Hematopoietic multipotent progenitor cell treated with erythropoietin and hydrocortisone succinate and interleukin-3 and kit ligand, for 15 days (in vitro differentiated cells): Measurements from ENCODE around the gene RNF114.
A peak's percentile ranks its signal among the peaks of the same experiment; 100 is the strongest.
"Not testable (repeated sequence)": the region's sequence is repeated elsewhere in the genome, so short reads cannot be mapped to it uniquely, and the experiment has no call there.

ENCODE experiments used
- DNase-seq: peaks from one replicate; pipeline ENCODE4 v3.0.0-alpha.2; 2015; ENCODE audit warnings: low spot score

Gene RNF114, protein sequence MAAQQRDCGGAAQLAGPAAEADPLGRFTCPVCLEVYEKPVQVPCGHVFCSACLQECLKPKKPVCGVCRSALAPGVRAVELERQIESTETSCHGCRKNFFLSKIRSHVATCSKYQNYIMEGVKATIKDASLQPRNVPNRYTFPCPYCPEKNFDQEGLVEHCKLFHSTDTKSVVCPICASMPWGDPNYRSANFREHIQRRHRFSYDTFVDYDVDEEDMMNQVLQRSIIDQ

DNA sequence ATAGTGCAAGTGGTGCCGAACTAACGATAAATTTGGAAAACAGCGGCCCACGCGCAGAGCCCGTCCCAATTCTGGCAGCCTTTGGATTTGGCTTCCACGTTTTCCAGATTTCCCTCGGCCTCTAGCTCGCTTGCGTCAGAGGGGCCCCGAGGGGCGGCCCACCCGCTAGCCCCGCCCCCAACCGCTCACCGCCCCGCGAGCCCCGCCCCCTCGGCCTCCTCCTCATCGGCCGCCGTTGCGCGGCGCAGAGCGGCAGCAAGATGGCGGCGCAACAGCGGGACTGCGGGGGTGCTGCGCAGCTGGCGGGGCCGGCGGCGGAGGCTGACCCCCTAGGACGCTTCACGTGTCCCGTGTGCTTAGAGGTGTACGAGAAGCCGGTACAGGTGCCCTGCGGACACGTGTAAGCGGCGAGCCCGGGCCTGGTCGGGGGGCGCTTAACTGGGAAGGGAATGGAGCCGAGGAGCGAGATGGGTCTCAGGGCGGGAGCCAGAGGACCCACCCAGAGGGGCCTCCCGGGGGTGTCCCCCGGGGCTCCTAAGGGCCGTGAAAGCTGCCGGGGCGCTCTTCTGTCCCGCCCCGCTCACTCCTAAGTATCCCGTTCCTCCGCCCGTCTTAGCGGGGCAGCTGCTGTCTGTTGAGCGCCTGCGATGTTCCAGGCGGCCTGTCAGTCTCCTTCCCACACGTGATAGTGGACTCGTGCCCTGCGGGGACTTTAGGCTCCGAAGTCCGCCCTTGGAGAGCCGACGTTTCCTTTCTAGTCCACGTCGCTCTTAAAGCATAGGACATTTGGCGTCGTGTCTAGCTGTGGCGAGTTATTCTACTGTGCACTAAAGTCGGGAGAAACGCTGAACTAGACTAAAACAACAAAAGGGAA, at the start of gene RNF114:
Gene RNF114, plus strand, starts transcription at position 245 of the 874 bp plus-strand sequence. Its CDS starts 16 bp downstream, at position 261.
- DNase-seq, result peak; percentile 95

DNA sequence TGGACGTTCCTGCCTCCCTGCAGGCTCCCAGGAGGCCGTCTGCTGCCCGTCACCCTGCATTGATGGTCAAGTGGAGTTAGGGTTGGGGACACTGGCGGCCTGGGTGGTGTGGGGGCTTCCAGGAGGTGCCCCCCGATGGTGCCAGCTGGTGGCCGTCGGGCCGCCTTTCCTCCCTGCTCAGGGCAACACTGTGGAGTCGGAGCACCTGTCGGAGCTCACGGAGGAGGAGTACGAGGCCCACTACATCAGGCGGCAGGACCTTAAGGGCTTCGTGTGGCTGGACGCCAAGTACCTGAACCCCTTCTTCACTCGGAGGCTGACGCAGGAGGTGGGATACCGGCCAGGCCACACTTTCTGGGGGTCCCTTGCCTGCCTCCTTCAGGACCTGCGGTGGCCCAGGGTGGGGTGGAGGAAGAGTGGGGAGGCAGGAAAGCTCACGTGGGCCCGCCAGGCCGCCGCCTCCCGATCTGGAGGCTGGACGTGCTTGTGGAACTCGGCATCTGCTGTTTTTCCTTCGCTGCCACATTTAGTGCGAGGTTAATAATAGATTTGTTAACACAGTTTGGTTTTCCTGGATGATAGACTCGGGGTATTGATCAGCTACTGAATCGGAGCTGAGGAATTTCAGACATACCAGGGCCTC, 49.5 kb upstream of the RNF114 start:
- no peak for DNase-seq

DNA sequence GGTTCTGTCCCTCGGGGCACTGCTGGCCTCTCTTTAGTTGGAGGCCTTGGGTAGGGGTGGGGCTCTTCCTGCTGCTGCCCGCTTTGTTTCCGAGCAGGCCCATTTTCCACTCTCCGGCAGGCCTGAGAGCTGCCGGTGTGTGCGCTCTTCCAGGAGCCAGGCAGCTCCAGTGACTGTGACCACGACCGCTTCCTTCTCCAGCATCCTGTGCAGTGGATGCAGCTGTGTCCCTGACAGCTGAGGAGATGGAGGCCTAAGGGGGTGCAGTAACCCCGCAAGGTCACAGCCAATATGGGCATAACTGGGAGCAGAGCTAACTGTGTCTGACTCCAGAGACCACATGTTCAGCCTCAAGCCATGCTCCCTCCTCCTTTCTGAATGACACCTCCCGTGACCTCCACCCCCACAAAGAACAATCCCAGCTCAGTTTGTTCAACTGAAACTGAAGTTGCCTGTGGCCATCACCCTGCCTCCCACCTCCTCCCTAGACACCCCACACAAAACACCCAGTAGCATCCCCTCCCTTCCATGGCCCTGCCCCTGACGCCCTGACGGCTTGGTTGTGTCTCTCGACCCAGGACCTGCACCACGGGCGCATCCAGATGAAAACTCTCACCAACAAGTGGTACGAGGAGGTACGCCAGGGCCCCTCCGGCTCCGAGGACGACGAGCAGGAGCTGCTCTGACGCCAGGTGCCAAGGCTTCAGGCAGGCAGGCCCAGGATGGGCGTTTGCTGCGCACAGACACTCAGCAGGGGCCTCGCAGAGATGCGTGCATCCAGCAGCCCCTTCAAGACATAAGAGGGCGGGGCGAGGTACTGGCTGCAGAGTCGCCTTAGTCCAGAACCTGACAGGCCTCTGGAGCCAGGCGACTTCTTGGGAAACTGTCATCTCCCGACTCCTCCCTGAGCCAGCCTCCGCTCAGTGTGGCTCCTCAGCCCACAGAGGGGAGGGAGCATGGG, 48.7 kb upstream of the RNF114 start:
- no peak for DNase-seq

DNA sequence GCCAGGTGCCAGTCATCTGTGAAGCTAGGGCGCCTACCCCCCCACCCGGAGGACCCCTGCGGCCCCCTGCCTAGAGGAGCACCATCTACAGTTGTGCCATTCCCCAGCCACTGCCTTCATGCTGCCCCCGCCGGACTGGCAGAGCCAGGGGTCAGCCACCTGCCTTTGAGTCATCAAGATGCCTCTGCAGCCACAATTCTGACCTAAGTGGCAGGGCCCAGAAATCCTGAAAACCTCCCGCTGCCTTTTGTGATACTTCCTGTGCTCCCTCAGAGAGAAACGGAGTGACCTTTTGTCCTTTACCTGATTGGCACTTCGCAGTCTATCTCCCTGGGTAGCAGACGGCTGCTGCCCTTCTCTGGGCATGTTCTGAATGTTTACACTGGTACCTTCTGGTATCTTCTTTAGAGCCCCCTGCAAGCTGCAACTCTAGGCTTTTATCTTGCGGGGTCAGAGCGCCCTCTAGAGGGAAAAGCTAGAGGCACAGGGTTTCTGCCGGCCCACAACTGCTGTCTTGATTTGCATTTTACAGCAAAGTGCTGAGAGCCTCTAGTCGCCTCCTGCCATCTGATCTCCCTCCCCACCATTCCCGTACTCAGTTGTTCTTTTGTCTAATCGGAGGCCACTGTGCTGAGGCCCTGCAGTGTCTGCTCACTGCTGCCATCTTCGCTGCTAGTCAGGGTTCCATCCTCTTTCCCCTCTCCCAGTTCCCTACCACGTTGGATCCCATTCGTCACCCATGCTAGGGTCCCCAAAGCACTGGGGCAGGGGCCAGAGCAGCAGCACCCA, 47.8 kb upstream of the RNF114 start:
- peak; percentile 65 for DNase-seq

DNA sequence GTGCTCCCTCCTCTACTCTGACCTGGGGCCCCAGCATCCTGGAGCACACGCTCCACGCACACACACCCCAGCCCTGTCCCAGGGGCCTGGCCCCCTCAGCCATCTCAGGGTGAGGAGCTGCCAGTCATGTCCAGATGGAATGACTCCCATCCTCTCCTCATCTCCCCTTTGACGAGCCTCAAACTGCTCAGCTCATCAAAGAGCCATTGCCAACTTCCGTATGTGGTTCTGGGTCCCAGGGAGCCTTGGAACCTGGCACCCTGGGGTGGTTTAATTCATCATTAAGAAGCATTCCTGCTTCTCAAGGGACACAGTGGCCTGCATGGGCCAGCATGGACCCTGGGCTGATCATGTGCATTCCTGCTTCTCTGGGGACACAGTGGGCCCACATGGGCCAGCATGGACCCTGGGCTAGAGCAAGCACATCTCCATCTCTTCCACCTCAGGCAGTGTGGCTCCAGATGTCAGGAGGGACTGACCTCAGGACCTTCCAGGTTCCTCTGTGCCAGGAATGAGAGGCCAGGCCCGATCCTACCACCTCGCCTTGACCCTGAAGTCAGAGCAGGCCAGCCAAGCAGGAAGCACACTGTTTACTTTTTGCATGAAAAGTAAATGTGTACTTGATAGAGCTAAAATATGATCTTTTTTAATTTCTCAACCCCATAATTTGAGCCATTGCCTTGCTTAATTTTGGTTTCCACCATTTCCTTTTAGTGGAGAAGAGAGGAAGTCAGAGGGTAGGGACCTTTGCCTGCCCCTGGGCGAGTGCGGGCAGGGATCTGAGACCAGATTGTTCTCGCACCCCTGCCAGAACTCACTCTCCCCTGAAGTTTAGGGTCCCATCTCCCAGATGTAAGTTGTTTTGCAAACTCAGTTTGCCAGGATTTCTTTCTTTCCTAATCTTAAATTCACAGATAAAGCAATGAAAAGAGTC, 46.9 kb upstream of the RNF114 start:
- no peak for DNase-seq

DNA sequence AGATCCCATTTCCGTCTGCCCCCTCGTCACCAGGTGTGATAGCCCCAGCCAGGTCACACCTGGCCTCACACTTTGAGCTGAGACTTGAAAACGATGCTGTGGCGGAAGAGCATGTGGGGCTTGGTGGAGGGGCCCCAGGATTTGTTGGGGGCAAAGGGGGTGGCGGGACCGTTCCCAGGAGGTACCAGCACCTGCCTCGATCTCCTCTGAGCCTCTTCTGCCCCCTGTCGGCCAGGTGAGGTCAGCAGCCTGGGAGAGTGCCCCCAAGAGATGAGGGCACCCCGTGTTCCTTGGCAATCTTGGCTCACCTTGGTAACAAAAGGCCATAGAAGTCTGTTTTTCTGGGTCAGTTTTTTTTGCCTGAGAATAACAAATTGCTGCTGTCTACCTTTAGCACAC, 46.3 kb upstream of the RNF114 start:
- no peak for DNase-seq

DNA sequence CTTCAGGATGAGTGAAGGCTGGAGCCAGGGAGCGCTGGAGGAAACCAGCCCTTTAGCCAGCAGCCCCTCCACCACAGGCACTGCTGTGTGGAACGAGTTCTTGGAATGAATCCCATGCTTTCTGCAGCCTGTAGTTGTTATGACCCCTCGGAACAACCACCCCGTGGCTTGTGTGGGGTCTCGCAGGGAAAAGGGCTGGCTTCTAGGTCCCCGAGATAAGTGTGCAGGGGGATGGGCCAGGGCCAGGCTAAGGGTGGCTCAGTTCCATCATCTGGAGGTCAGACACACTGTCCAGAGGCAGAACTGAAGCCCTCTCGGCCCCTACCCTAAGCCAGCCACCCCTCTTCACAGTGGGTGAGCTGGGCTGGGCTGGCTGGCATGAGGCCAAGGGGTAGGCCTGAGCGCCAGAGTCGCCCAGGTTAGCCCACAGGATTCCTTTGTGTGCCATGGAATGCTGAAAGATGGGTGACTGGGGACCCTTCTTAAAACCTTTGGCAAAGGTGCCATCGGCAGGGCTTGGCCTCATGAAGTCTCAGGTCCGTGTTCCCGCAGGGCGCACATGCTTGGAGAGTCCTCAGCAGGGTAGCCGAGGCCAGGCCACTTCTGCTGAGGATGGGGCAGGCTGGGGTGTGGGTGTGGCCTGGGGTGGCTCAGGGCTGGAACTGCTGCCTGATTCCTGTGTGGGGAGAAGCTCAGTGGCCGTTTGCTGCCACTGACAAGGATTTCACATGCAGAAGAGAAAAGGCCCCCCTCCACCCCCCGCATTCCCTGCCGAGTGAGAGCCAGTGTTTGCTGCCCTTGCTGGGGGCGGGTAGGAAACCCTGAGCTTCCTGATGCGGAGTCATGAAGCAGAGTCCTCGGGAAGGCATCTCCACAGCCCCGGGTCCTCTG, 45.5 kb upstream of the RNF114 start:
- DNase-seq, result no peak

DNA sequence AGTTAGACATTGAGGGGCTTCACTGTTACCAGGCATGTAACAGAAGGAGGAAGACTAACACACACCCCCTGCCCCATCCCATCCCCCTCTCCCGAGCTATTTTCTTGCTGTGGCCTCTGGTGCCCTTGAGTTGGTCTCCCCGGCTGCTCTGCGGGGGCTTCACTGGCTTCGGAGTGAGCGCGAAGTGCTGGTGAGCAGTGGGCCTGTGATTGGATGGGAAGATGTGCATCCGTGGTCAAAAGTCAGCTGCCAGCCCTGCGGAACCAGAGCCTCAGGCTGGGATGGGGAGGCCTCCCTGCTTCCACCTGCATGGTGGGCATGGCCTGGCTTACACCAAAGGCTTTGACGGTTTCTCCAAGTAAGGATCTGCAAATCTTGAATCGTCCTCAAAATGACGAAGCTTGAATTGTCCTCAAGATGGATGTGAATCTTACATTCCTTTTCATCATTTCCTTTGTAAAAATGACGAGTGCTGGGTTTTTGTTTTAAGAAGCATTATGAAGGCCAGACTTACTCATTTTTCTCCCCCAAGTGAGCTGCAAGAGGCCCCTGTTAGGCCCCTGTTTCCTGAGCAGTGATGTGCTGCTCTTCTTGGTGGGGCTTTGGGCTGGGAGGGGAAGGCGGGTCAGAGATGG, 44.6 kb upstream of the RNF114 start:
- no peak for DNase-seq

DNA sequence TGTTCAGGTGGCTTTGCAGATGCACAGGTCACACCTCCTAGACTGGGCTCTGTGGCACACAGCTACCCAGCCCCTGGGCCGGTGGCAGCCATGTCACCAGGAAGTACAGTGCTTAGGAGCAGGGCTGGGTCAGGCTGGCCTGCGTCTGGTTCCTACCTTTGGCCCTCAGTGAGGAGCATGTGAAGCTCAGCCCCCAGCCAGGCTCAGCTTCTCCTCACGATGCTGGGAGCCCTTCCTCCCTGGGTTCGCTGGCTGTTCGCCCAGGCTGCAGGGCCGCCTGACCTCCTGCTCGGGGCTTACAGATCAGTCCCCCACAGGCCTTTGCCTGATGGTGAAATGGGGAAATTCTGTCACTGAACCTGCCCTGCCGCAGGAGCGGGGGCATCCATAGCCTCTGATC, 43.9 kb upstream of the RNF114 start:
- no peak for DNase-seq

DNA sequence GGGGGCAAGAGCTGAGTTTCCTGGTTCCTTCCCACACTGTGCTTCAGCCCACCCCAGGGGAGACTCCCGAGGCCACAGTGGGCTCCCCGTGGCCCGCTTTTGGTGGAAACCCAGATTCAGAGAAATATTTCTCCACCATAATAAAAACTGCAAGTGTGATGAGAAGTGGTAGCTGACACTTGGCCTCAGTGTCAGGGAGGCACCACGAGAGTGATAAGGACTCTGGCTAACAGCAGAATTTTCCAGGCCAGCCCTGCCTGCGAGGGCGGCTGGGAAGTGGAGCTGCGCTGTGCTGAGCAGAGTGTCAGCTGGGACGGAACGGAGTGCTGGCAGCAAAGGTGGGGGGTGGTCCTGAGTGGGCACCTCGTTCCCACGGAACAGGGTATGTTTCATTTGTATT, 43.4 kb upstream of the RNF114 start:
- DNase-seq, result no peak

DNA sequence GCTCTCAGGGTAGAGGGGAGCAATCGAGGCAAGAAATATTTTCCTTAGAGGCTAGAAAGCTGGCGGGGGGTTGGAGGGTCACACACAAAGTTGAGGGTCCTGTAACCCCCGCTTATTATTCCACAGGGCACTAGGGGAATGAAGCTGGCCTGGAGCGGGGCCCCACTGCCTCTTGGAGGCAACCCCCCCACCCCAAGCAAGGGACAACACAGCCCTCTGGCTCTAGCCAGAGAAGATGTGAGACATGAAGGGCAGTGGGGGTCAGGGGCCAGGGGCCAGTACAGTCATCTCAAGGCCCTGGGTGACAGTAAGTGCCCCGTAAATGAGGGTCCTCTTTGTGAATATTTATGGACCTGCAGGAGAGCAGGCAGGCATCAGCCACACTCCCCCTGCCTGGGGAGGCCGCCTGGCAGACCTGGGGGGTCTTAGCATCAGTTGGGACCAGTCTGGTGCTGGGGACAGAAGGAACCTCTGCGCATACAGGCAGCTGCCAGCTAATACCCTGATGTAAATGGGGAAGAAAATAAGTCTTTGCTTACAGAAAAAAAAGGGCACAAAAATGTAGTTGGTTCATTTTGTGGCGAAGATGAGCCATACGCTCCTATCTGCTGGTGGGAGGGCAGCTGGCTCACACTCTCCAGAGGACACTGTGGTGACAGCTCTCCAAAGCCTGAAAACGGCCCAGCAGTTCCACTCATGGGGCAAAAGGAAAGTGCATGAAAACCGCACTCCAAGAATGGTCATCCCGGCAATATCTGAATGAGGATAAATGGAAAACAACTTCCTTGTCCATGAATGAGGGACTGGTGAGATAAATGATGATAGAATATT, 42.7 kb upstream of the RNF114 start:
- DNase-seq, result no peak

DNA sequence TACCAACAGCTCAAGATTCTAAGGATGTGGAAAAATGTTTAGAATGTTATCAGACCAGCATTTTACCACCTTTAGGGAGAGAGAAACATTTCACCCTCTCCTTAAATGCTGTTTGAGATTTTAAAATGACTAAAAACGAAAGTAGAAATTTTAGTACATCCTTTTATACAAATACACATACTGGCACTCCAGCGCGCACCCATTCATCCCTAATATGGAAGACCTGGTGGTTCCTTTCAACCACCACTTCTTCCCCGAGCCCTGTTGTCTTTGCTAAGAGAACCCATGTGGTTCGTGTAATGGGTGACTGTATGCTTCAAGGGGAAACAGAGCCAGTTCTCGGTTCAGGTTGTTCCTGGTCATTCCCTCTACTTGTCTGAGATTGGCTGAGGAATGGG, 42.1 kb upstream of the RNF114 start:
- DNase-seq, result no peak

DNA sequence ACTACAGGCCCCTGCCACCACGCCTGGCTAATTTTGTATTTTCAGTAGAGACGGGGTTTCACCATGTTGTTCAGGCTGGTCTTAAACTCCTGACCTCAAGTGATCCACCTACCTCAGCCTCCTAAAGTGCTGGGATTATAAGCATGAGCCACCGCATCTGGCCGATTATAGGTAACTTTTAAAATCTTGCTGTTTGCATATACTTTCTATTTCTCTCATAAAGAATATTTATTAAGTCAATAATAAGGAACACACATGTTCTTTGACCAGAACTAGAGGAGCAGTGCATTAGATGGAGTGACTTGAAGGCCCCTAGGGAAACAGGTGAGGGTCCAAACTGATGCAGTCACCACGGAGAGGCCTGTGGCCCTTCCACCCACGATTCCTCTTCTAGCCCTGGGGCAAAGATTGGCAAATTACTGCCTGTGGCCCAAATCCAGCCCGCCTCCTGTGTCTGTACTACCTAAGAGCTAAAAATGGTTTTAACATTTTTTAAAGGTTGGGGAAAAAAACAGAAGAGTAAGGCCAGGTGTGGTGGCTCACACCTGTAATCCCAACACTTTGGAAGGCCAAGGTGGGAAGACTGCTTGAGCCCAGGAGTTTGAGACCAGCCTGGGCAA, 40.6 kb upstream of the RNF114 start:
- not testable (repeated sequence) for DNase-seq

DNA sequence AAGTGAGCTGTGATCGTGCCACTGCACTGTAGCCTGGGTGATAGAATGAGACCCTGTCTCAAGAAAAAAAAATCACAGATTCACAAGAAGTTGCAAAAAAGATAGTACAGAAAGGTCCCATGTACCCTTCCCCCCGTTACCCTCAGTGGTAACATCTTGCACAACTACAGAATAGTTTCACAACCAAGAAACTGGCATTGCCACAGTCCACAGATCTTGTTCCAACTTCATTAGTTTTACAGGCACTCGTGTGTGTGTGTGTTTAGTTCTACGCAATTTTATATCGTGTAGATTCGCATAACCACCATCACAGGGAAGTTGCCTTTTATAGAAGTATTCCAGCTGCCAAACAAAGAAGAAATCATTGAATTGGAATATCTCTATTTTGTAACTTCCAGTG, 40.0 kb upstream of the RNF114 start:
- no peak for DNase-seq

DNA sequence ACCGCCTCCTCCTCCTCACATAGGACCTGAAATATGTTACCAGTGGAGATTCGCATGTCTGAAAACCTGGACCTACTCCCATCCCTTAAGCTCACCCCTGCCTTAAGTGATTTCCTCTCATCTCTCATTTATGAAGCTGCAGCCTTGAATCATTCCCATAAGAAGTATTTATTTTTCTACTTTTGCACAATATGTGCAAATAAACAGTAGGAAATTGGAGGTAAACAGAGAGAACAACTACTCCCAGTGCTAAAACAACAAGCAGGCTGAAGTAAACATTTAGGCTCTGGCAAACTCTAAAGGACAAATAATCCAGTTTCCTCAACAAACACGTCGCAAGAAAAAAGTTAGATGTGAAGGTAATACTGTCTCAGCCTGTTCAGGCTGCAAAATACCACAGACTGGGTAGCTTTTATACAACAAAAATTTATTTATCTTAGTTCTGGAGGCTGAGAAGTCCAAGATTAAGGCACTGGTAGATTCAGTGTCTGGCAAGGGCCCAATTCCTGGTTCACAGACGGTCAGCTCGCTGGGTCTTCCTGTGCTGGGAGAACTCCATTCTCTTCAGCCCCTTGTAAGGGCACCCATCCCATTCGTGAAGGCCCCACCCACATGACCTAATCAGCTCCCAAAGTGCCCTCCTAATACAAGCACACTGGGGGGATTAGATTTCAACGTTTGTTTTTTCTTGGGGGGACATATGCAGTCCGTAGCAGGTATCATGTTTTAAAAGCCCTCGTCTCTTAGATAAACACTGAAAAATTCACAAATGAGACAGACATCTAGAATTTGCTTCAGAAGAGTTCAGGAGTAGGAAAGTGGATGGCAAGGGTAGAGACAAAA, 36.4 kb upstream of the RNF114 start:
- DNase-seq, result no peak

DNA sequence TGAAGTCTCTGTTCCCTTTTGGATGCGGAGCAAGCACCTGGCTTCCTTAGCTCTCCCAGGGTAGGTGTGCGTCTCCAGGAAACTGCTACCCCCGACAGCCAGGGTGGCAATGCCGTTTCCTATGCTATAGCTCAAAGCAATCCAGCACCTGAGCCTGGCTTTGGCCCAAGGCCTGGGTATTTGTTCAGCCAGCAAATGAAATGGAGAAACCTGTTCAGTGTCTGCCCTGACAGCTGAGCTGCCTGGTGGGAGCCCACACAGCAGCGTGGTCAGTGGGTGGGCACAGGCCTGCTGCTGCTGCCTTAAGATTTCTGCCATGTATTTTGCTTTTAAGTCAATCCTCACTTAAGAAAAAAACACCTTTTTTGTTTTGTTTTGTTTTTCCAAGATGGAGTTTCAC, 34.6 kb upstream of the RNF114 start:
- no peak for DNase-seq
